Measurements from ENCODE around the gene COX5A.

Gene COX5A

GRCh38 chr15:74937590-74938371 lies at the start of gene COX5A:
Gene COX5A, minus strand, starts transcription at chr15:74938073. Its CDS starts 59 bp downstream, at chr15:74938014.
- peak; percentile 93 for DNase-seq

GRCh38 chr15:74983725-74984231 lies 45.9 kb upstream of the COX5A start:
- DNase-seq: peak; percentile 78

GRCh38 chr15:74982183-74982582 lies 44.3 kb upstream of the COX5A start:
- DNase-seq: no peak

- DNase-seq: peak; percentile 70
Measured at GRCh38 chr15:74978503-74978902, 40.6 kb upstream of the COX5A start.

- DNase-seq: no peak
Measured at GRCh38 chr15:74978077-74978476, 40.2 kb upstream of the COX5A start.

- peak; percentile 59 for DNase-seq
Measured at GRCh38 chr15:74977599-74977998, 39.7 kb upstream of the COX5A start.

- no peak for DNase-seq
Measured at GRCh38 chr15:74976159-74976558, 38.3 kb upstream of the COX5A start.

- DNase-seq: no peak
Measured at GRCh38 chr15:74967670-74968069, 29.8 kb upstream of the COX5A start.

GRCh38 chr15:74964794-74965193 lies 26.9 kb upstream of the COX5A start:
- no peak for DNase-seq

- DNase-seq: no peak
Measured at GRCh38 chr15:74963213-74963612, 25.3 kb upstream of the COX5A start.

GRCh38 chr15:74962671-74963070 lies 24.8 kb upstream of the COX5A start:
- DNase-seq: no peak

GRCh38 chr15:74962219-74962618 lies 24.3 kb upstream of the COX5A start:
- no peak for DNase-seq

GRCh38 chr15:74961616-74962015 lies 23.7 kb upstream of the COX5A start:
- no peak for DNase-seq

GRCh38 chr15:74960995-74961588 lies 23.2 kb upstream of the COX5A start:
- no peak for DNase-seq

- DNase-seq: no peak
Measured at GRCh38 chr15:74960286-74960685, 22.4 kb upstream of the COX5A start.

GRCh38 chr15:74959586-74959939 lies 21.7 kb upstream of the COX5A start:
- no peak for DNase-seq

GRCh38 chr15:74958908-74959585 lies 21.2 kb upstream of the COX5A start:
- DNase-seq: no peak

- DNase-seq: no peak
Measured at GRCh38 chr15:74958320-74958907, 20.5 kb upstream of the COX5A start.

- DNase-seq: no peak
Measured at GRCh38 chr15:74957476-74958035, 19.7 kb upstream of the COX5A start.

GRCh38 chr15:74956648-74957475 lies 19.0 kb upstream of the COX5A start, which contains the start of gene RPP25:
Gene RPP25, minus strand, starts transcription at chr15:74956772. Its CDS starts 189 bp downstream, at chr15:74956583.
- DNase-seq: peak; percentile 73

GRCh38 chr15:74955796-74956647 lies 18.1 kb upstream of the COX5A start:
- DNase-seq: peak; percentile 76

All from stimulated activated CD4-positive, alpha-beta T cell treated with anti-CD3 and anti-CD28 coated beads, Interleukin-1b, Interleukin-23, amount 100 ng/mL, for 48 hours (primary cell).